ENCODE data around the gene CDON.

The CDON gene

GRCh38 chr11:126062679-126063506 is at the start of gene CDON:
Gene CDON, minus strand, starts transcription at chr11:126062866. Its CDS starts 39,390 bp downstream, at chr11:126023476.
- H3F3A ChIP-seq (ENCODE audit: insufficient read depth, low read length): no peaks in the 10 kb centered on the region
- H4K20me1 ChIP-seq (ENCODE audit: insufficient read depth, low read length): no peaks in the 10 kb centered on the region
- H3K27me3 ChIP-seq (ENCODE audit: insufficient read depth, low read length): peaks cover 5% of the 10 kb centered on the region; the same call in 1 of the 2 replicates
- no peaks in the 10 kb centered on the region for H3K36me3 ChIP-seq (ENCODE audit: insufficient read depth, low read length)
- no peak within 1 kb of the TSS for H3K27ac ChIP-seq (ENCODE audit: low read depth, low read length, poor library complexity, severe bottlenecking)
- no peak within 1 kb of the TSS; the same call in 1 of the 2 replicates for H2AFZ ChIP-seq (ENCODE audit: low read length)
- peak within 1 kb of the TSS; percentile 73 for H3K4me2 ChIP-seq (ENCODE audit: low read length)
- no peaks in the 10 kb centered on the region for H3K9me3 ChIP-seq (ENCODE audit: low read length)
- H3K9ac ChIP-seq (ENCODE audit: low read length): peak within 1 kb of the TSS; percentile 62
- H3K4me3 ChIP-seq (ENCODE audit: low read depth, low read length, poor library complexity, severe bottlenecking): peak within 1 kb of the TSS; percentile 68
- no peaks in the 10 kb centered on the region for H3K79me2 ChIP-seq (ENCODE audit: insufficient read depth, low read length)
- TF ChIP-seq EZH2 (IDR thresholded peaks at IDR 0.05; ENCODE audit: borderline replicate concordance, low read length) (no peak), CTCF (IDR thresholded peaks at IDR 0.05; ENCODE audit: low read length) (no peak)
- H3K4me1 ChIP-seq (ENCODE audit: insufficient read depth, low read length, severe bottlenecking): peaks cover 6% of the 10 kb centered on the region
- no peaks in the 10 kb centered on the region for H3K9me2 ChIP-seq (ENCODE audit: low read depth, low read length)

GRCh38 chr11:126111458-126112116 is 48.9 kb upstream of the CDON start:
- no peak overlapping the region for H3K27ac ChIP-seq (ENCODE audit: low read depth, low read length, poor library complexity, severe bottlenecking)
- H3F3A ChIP-seq (ENCODE audit: insufficient read depth, low read length): no peaks in the 10 kb centered on the region
- no peaks in the 10 kb centered on the region for H3K79me2 ChIP-seq (ENCODE audit: insufficient read depth, low read length)
- no peaks in the 10 kb centered on the region for H4K20me1 ChIP-seq (ENCODE audit: insufficient read depth, low read length)
- H2AFZ ChIP-seq (ENCODE audit: low read length): no peak overlapping the region
- H3K4me3 ChIP-seq (ENCODE audit: low read depth, low read length, poor library complexity, severe bottlenecking): no peak overlapping the region
- no peaks in the 10 kb centered on the region for H3K9me3 ChIP-seq (ENCODE audit: low read length)
- no peaks in the 10 kb centered on the region for H3K4me1 ChIP-seq (ENCODE audit: insufficient read depth, low read length, severe bottlenecking)
- H3K9ac ChIP-seq (ENCODE audit: low read length): no peak overlapping the region
- no peaks in the 10 kb centered on the region for H3K36me3 ChIP-seq (ENCODE audit: insufficient read depth, low read length)
- no peak for TF ChIP-seq EZH2 (IDR thresholded peaks at IDR 0.05; ENCODE audit: borderline replicate concordance, low read length)
- TF ChIP-seq CTCF (IDR thresholded peaks at IDR 0.05; ENCODE audit: low read length): no peak
- H3K4me2 ChIP-seq (ENCODE audit: low read length): no peak overlapping the region
- H3K27me3 ChIP-seq (ENCODE audit: insufficient read depth, low read length): no peaks in the 10 kb centered on the region
- no peaks in the 10 kb centered on the region for H3K9me2 ChIP-seq (ENCODE audit: low read depth, low read length)

- H4K20me1 ChIP-seq (ENCODE audit: insufficient read depth, low read length): no peaks in the 10 kb centered on the region
- no peaks in the 10 kb centered on the region for H3K27me3 ChIP-seq (ENCODE audit: insufficient read depth, low read length)
- H3K4me3 ChIP-seq (ENCODE audit: low read depth, low read length, poor library complexity, severe bottlenecking): no peak overlapping the region
- no peak overlapping the region for H3K27ac ChIP-seq (ENCODE audit: low read depth, low read length, poor library complexity, severe bottlenecking)
- no peaks in the 10 kb centered on the region for H3K36me3 ChIP-seq (ENCODE audit: insufficient read depth, low read length)
- H3K79me2 ChIP-seq (ENCODE audit: insufficient read depth, low read length): no peaks in the 10 kb centered on the region
- no peaks in the 10 kb centered on the region for H3K4me1 ChIP-seq (ENCODE audit: insufficient read depth, low read length, severe bottlenecking)
- no peak overlapping the region for H2AFZ ChIP-seq (ENCODE audit: low read length)
- no peak overlapping the region for H3K9ac ChIP-seq (ENCODE audit: low read length)
- no peaks in the 10 kb centered on the region for H3F3A ChIP-seq (ENCODE audit: insufficient read depth, low read length)
- no peak overlapping the region for H3K4me2 ChIP-seq (ENCODE audit: low read length)
- H3K9me3 ChIP-seq (ENCODE audit: low read length): no peaks in the 10 kb centered on the region
- H3K9me2 ChIP-seq (ENCODE audit: low read depth, low read length): no peaks in the 10 kb centered on the region
- TF ChIP-seq CTCF (IDR thresholded peaks at IDR 0.05; ENCODE audit: low read length) (no peak), EZH2 (IDR thresholded peaks at IDR 0.05; ENCODE audit: borderline replicate concordance, low read length) (no peak)
Measured at GRCh38 chr11:126109941-126110731, 47.5 kb upstream of the CDON start.
